Measurements from ENCODE around the gene CCDC137. TPM values are rescaled to one million over a fixed set of nuclear protein-coding genes. Genes with fewer than 3 reads are reported as not detected.

Gene CCDC137
- total and polyA plus RNA-seq, 2 donors (not counting 3 experiments of a cell fraction or from before 2014, with no cell fraction given): 12.9 to 32.2 TPM

DNA sequence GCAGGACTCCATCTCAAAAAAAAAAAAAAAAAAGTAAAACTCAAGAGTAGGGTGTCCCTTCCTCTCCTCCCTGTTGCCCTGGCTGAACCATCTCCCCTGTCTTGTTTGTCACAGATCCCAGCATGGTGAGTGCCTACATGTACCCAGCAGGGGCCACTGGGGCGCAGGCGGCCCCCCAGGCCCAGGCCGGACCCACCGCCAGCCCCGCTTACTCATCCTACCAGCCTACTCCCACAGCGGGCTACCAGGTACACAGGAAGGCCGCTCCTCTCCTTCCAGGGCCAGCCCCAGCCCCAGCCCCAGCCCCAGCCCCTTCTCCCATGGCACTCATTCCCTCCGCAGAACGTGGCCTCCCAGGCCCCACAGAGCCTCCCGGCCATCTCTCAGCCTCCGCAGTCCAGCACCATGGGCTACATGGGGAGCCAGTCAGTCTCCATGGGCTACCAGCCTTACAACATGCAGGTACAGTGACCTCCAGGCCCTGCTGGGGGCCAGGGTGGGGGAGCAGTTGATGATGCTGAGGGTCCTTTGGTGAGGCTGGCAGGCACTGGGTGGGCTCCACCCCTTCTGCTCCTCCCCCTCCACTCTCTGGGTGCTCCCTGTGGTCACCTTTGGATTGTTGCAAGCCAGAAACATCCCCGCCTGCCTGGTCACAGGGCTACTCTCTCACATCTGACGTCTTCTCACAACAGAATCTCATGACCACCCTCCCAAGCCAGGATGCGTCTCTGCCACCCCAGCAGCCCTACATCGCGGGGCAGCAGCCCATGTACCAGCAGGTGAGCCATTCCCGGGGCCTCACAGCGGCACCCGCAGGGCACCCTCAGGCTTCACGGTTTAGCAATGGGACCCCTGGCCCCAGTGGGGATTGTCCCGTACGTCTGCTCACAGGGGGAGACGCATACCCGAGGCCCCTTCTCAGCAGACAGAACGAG, 34.1 kb downstream of the CCDC137 start:
- peaks cover 51% of the 10 kb centered on the region for H3K79me2 ChIP-seq (ENCODE audit: control insufficient read depth, insufficient read depth, low read length)
- FAIRE-seq: no peak
- no peaks in the 10 kb centered on the region for H3K9me3 ChIP-seq (replicated peaks; ENCODE audit: control insufficient read depth, insufficient read depth, low read length)
- no peak for TF ChIP-seq FOS (IDR thresholded peaks at IDR 0.05; ENCODE audit: borderline replicate concordance, insufficient read depth, low read length)
- no peak for TF ChIP-seq JUN (IDR thresholded peaks at IDR 0.05; ENCODE audit: borderline replicate concordance, insufficient read depth, insufficient read length, low read depth)
- TF ChIP-seq, protein P1, sequence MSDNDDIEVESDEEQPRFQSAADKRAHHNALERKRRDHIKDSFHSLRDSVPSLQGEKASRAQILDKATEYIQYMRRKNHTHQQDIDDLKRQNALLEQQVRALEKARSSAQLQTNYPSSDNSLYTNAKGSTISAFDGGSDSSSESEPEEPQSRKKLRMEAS (IDR thresholded peaks at IDR 0.05; ENCODE audit: insufficient read depth, insufficient read length): no peak
- no peak for TF ChIP-seq POLR2A (IDR thresholded peaks at IDR 0.05; ENCODE audit: low read depth, low read length)
- no peak for TF ChIP-seq GATA2 (IDR thresholded peaks at IDR 0.05; ENCODE audit: insufficient read depth, insufficient read length, low read depth, low read length)
- no peak for TF ChIP-seq CTCF (IDR thresholded peaks at IDR 0.05; ENCODE audit: extremely low read depth in 1 of 2, insufficient read depth in 1 of 2, low read depth in 1 of 2, low read length in 2 of 2)
- no peaks in the 10 kb centered on the region for H3K9me1 ChIP-seq (replicated peaks; ENCODE audit: control insufficient read depth, extremely low read depth, insufficient read depth, low read length)
- H3K4me1 ChIP-seq (ENCODE audit: control insufficient read depth, extremely low read depth, insufficient read depth, low read length): peaks cover 19% of the 10 kb centered on the region
- DNase-seq (ENCODE audit: low read depth, low spot score): no peak
- BruUV-seq (replicated peaks): no TSS peak
- no peaks in the 10 kb centered on the region for H3K27me3 ChIP-seq (ENCODE audit: control insufficient read depth in 2 of 2, insufficient read depth in 2 of 2, low read length in 2 of 2)
- intact Hi-C loops (cut with micrococcal nuclease): no loop called here
- H3K36me3 ChIP-seq (ENCODE audit: control insufficient read depth in 2 of 2, extremely low read depth in 1 of 2, insufficient read depth in 2 of 2, low read length in 2 of 2): peaks cover 3 to 43% of the 10 kb centered on the region in 2 experiments
- no peak overlapping the region for H3K27ac ChIP-seq (ENCODE audit: insufficient read depth, low read depth, low read length)
- ChIA-PET CTCF (interaction anchor here (2.8 kb wide), 1 partner anchor 16 kb away, joined by 19 read pairs; the partner anchor contains the start of genes ARL16 and HGS), POLR2A (no interaction called here)
- H3K4me3 ChIP-seq (replicated peaks in 1 of 3; ENCODE audit: insufficient read depth in 1 of 3, low read depth in 1 of 3, low read length in 3 of 3): no peak overlapping the region
- no peak overlapping the region for H3K9ac ChIP-seq (replicated peaks; ENCODE audit: extremely low read depth, insufficient read depth, low read length)
- H2AFZ ChIP-seq (ENCODE audit: low read depth, low read length): no peak overlapping the region
- H4K20me1 ChIP-seq (replicated peaks; ENCODE audit: control insufficient read depth, extremely low read depth, insufficient read depth, low read length): no peaks in the 10 kb centered on the region
- dilution Hi-C loops (cut with MboI; ENCODE audit: extremely low pct_ligation_motif_present, low sequenced_read_pairs): no loop called here
- H3K4me2 ChIP-seq (ENCODE audit: insufficient read depth, low read length): no peak overlapping the region
